ENCODE data around the gene SLIT3.
"Not testable (repeated sequence)": the region's sequence is repeated elsewhere in the genome, so short reads cannot be mapped to it uniquely, and the experiment has no call there.

Gene SLIT3

GRCh38 chr5:168746893-168747640 is 553.9 kb downstream of the SLIT3 start:
- H3K27ac ChIP-seq (ENCODE audit: low read length): no peak overlapping the region

GRCh38 chr5:168746126-168746892 is 554.6 kb downstream of the SLIT3 start:
- H3K4me2 ChIP-seq (ENCODE audit: insufficient read depth, low read length); H3K4me3 ChIP-seq (ENCODE audit: low read depth in 1 of 2, low read length in 2 of 2); H3K9me3 ChIP-seq (ENCODE audit: insufficient read depth, low read length, severe bottlenecking); H4K20me1 ChIP-seq (ENCODE audit: insufficient read depth, low read length); DNase-seq; ATAC-seq (ENCODE audit: insufficient read depth, low read depth); H3K9ac ChIP-seq (ENCODE audit: low read depth, low read length); H3K27me3 ChIP-seq (ENCODE audit: insufficient read depth, low read length, poor library complexity); H3K79me2 ChIP-seq (ENCODE audit: insufficient read depth, low read length); H2AFZ ChIP-seq (ENCODE audit: low read depth, low read length); H3K4me1 ChIP-seq (ENCODE audit: insufficient read depth, low read length); H3K36me3 ChIP-seq (ENCODE audit: insufficient read depth, low read length); H3K27ac ChIP-seq (ENCODE audit: low read length): not testable (repeated sequence)

More at GRCh38 chr5:168746893-168747640, 553.9 kb downstream of the SLIT3 start:
- H2AFZ ChIP-seq (ENCODE audit: low read depth, low read length): no peak overlapping the region
- no peaks in the 10 kb centered on the region for H3K27me3 ChIP-seq (ENCODE audit: insufficient read depth, low read length, poor library complexity)
- no peaks in the 10 kb centered on the region; the same call in 1 of the 2 replicates for H3K4me1 ChIP-seq (ENCODE audit: insufficient read depth, low read length)
- TF ChIP-seq CTCF (IDR thresholded peaks at IDR 0.05; ENCODE audit: borderline replicate concordance, extremely low read depth, low read length, poor library complexity, severe bottlenecking) (no peak), EZH2 (IDR thresholded peaks at IDR 0.05; ENCODE audit: borderline replicate concordance, low read depth, low read length, severe bottlenecking) (no peak)
- H3K79me2 ChIP-seq (ENCODE audit: insufficient read depth, low read length): no peaks in the 10 kb centered on the region
- H3K36me3 ChIP-seq (ENCODE audit: insufficient read depth, low read length): no peaks in the 10 kb centered on the region
- H3K9me3 ChIP-seq (ENCODE audit: insufficient read depth, low read length, severe bottlenecking): no peaks in the 10 kb centered on the region
- no peak overlapping the region for H3K9ac ChIP-seq (ENCODE audit: low read depth, low read length)
- H3K4me2 ChIP-seq (ENCODE audit: insufficient read depth, low read length): no peak overlapping the region
- no peaks in the 10 kb centered on the region for H4K20me1 ChIP-seq (ENCODE audit: insufficient read depth, low read length)
- DNase-seq (no peak), ATAC-seq (ENCODE audit: insufficient read depth, low read depth) (no peak)
- H3K4me3 ChIP-seq (ENCODE audit: low read depth in 1 of 2, low read length in 2 of 2): no peak overlapping the region

GRCh38 chr5:168743617-168744016 is 557.3 kb downstream of the SLIT3 start:
- Histone ChIP-seq H3K27ac (ENCODE audit: low read length) (no peak overlapping the region), H3K4me3 (ENCODE audit: low read depth in 1 of 2, low read length in 2 of 2) (no peak overlapping the region), H3K4me1 (ENCODE audit: insufficient read depth, low read length) (no peaks in the 10 kb centered on the region; the same call in 1 of the 2 replicates), H2AFZ (ENCODE audit: low read depth, low read length) (no peak overlapping the region), H3K9me3 (ENCODE audit: insufficient read depth, low read length, severe bottlenecking) (no peaks in the 10 kb centered on the region), H3K79me2 (ENCODE audit: insufficient read depth, low read length) (no peaks in the 10 kb centered on the region), H3K36me3 (ENCODE audit: insufficient read depth, low read length) (no peaks in the 10 kb centered on the region), H3K4me2 (ENCODE audit: insufficient read depth, low read length) (no peak overlapping the region), H3K27me3 (ENCODE audit: insufficient read depth, low read length, poor library complexity) (no peaks in the 10 kb centered on the region), H3K9ac (ENCODE audit: low read depth, low read length) (no peak overlapping the region), H4K20me1 (ENCODE audit: insufficient read depth, low read length) (no peaks in the 10 kb centered on the region)
- ATAC-seq (ENCODE audit: insufficient read depth, low read depth) (no peak), DNase-seq (no peak)
- TF ChIP-seq CTCF (IDR thresholded peaks at IDR 0.05; ENCODE audit: borderline replicate concordance, extremely low read depth, low read length, poor library complexity, severe bottlenecking) (no peak), EZH2 (IDR thresholded peaks at IDR 0.05; ENCODE audit: borderline replicate concordance, low read depth, low read length, severe bottlenecking) (no peak)

- H3K4me3 ChIP-seq (ENCODE audit: low read depth in 1 of 2, low read length in 2 of 2); ATAC-seq (ENCODE audit: insufficient read depth, low read depth); H3K4me1 ChIP-seq (ENCODE audit: insufficient read depth, low read length); H3K79me2 ChIP-seq (ENCODE audit: insufficient read depth, low read length); H3K27me3 ChIP-seq (ENCODE audit: insufficient read depth, low read length, poor library complexity); H3K9me3 ChIP-seq (ENCODE audit: insufficient read depth, low read length, severe bottlenecking); H3K36me3 ChIP-seq (ENCODE audit: insufficient read depth, low read length); H3K9ac ChIP-seq (ENCODE audit: low read depth, low read length); H4K20me1 ChIP-seq (ENCODE audit: insufficient read depth, low read length); H3K27ac ChIP-seq (ENCODE audit: low read length); H2AFZ ChIP-seq (ENCODE audit: low read depth, low read length); H3K4me2 ChIP-seq (ENCODE audit: insufficient read depth, low read length): not testable (repeated sequence)
- peak; percentile 7 for DNase-seq
Measured at GRCh38 chr5:168742311-168742710, 558.6 kb downstream of the SLIT3 start.

Data from DND-41 (cell line).